ENCODE results near the gene MYOZ2. TPM values are rescaled to one million over a fixed set of nuclear protein-coding genes. Genes with fewer than 3 reads are reported as not detected.

The MYOZ2 gene
- total RNA-seq, 5 donors from 2014 or later (not counting 1 experiment from before 2014, with no cell fraction given) = not detected

- H3K4me1 ChIP-seq (ENCODE audit: control insufficient read depth in 1 of 2, extremely low read depth in 1 of 2, insufficient read depth in 2 of 2, low read length in 2 of 2) = peaks cover 3 to 8% of the 10 kb centered on the region in 2 experiments
- ATAC-seq (replicated peaks in 1 of 4) (no peak), DNase-seq (no peak)
- Mint-ChIP-seq H3K4me3 (no peak overlapping the region), H3K27ac (peak overlapping the region in 1 of 2 donors; percentile 4), H3K9me3 (no peaks in the 10 kb centered on the region), H3K36me3 (no peaks in the 10 kb centered on the region), H3K4me1 (peaks cover 35 to 39% (median 35%) of the 10 kb centered on the region in 3 donors), H3K27me3 (no peaks in the 10 kb centered on the region)
- ChIA-PET POLR2A (no interaction called here), CTCF (interaction anchor here in 1 of 2 donors (0.6 kb wide), 1 partner anchor 43 kb away, joined by 3 read pairs; no protein-coding TSS in a partner anchor)
- H3K9me3 ChIP-seq = no peaks in the 10 kb centered on the region
- no peaks in the 10 kb centered on the region for H3K36me3 ChIP-seq (ENCODE audit: control insufficient read depth in 2 of 2, extremely low read depth in 1 of 2, insufficient read depth in 1 of 2, low read length in 1 of 2)
- no peak overlapping the region for H3K27ac ChIP-seq (ENCODE audit: low read length)
- WGBS (ENCODE audit: insufficient coverage) = no CpG with 5 or more reads among the region's 1 CpG
- no peaks in the 10 kb centered on the region for H3K27me3 ChIP-seq (replicated peaks in 1 of 2; ENCODE audit: control insufficient read depth in 2 of 2, extremely low read depth in 1 of 2, insufficient read depth in 2 of 2, low read length in 1 of 2)
- H3K4me3 ChIP-seq (ENCODE audit: control insufficient read depth in 1 of 2, extremely low read depth in 1 of 2, low read length in 1 of 2) = no peak overlapping the region
Observed at GRCh38 chr4:119209586-119209985, 74.0 kb downstream of the MYOZ2 start.

GRCh38 chr4:119210775-119211174, 75.1 kb downstream of the MYOZ2 start:
- H3K27ac Mint-ChIP-seq = no peak overlapping the region
- ATAC-seq (replicated peaks in 1 of 4) = no peak
- H3K9me3 ChIP-seq = no peaks in the 10 kb centered on the region
- ChIA-PET POLR2A (no interaction called here), CTCF (no interaction called here)
- H3K27me3 ChIP-seq (replicated peaks in 1 of 2; ENCODE audit: control insufficient read depth in 2 of 2, extremely low read depth in 1 of 2, insufficient read depth in 2 of 2, low read length in 1 of 2) = no peaks in the 10 kb centered on the region
- H3K9me3 Mint-ChIP-seq = no peaks in the 10 kb centered on the region
- H3K36me3 ChIP-seq (ENCODE audit: control insufficient read depth in 2 of 2, extremely low read depth in 1 of 2, insufficient read depth in 1 of 2, low read length in 1 of 2) = no peaks in the 10 kb centered on the region
- H3K4me3 Mint-ChIP-seq = peak overlapping the region; percentile 96 to 99 (median 98)
- H3K36me3 Mint-ChIP-seq = no peaks in the 10 kb centered on the region
- H3K4me1 ChIP-seq (ENCODE audit: control insufficient read depth in 1 of 2, extremely low read depth in 1 of 2, insufficient read depth in 2 of 2, low read length in 2 of 2) = peaks cover 3 to 8% of the 10 kb centered on the region in 2 experiments
- DNase-seq = no peak
- H3K27me3 Mint-ChIP-seq = no peaks in the 10 kb centered on the region
- 90% methylated on average over 4 of the region's 4 CpGs for WGBS (ENCODE audit: insufficient coverage)
- H3K27ac ChIP-seq (ENCODE audit: low read length) = no peak overlapping the region
- H3K4me1 Mint-ChIP-seq = peaks cover 39 to 43% (median 39%) of the 10 kb centered on the region in 3 donors
- no peak overlapping the region for H3K4me3 ChIP-seq (ENCODE audit: control insufficient read depth in 1 of 2, extremely low read depth in 1 of 2, low read length in 1 of 2)

- Histone ChIP-seq H3K4me3 (ENCODE audit: control insufficient read depth in 1 of 2, extremely low read depth in 1 of 2, low read length in 1 of 2) (peak overlapping the region; percentile 76 to 80), H3K9me3 (no peaks in the 10 kb centered on the region), H3K27ac (ENCODE audit: low read length) (peak overlapping the region; percentile 65), H3K36me3 (ENCODE audit: control insufficient read depth in 2 of 2, extremely low read depth in 1 of 2, insufficient read depth in 1 of 2, low read length in 1 of 2) (no peaks in the 10 kb centered on the region), H3K27me3 (replicated peaks in 1 of 2; ENCODE audit: control insufficient read depth in 2 of 2, extremely low read depth in 1 of 2, insufficient read depth in 2 of 2, low read length in 1 of 2) (no peaks in the 10 kb centered on the region), H3K4me1 (ENCODE audit: control insufficient read depth in 1 of 2, extremely low read depth in 1 of 2, insufficient read depth in 2 of 2, low read length in 2 of 2) (peaks cover 3 to 8% of the 10 kb centered on the region in 2 experiments)
- ChIA-PET POLR2A (interaction anchor here (0.5 to 1.0 kb wide), 3 partner anchors 232 to 269 kb away, joined by 3 read pairs; no protein-coding TSS in a partner anchor), CTCF (interaction anchor here in 1 of 2 donors (1.5 kb wide), 1 partner anchor 75 kb away, joined by 3 read pairs; no protein-coding TSS in a partner anchor)
- no peak for DNase-seq
- H3K9me3 Mint-ChIP-seq = no peaks in the 10 kb centered on the region
- peak overlapping the region; percentile 96 to 98 for H3K27ac Mint-ChIP-seq
- 0% methylated on average over 12 of the region's 12 CpGs for WGBS (ENCODE audit: insufficient coverage)
- no peaks in the 10 kb centered on the region for H3K27me3 Mint-ChIP-seq
- ATAC-seq (replicated peaks in 1 of 4) = peak; percentile 30 to 41 (median 36)
- peaks cover 39 to 43% (median 43%) of the 10 kb centered on the region in 3 donors for H3K4me1 Mint-ChIP-seq
- peak overlapping the region; percentile 96 to 99 (median 98) for H3K4me3 Mint-ChIP-seq
- H3K36me3 Mint-ChIP-seq = no peaks in the 10 kb centered on the region
Observed at GRCh38 chr4:119211867-119212233, 76.2 kb downstream of the MYOZ2 start.

GRCh38 chr4:119212234-119212963, 76.8 kb downstream of the MYOZ2 start, which contains the start of gene USP53:
USP53 (plus strand) TSS chr4:119212713; CDS start chr4:119239760, 27,047 bp downstream.
- H3K4me1 Mint-ChIP-seq = peaks cover 41 to 48% (median 47%) of the 10 kb centered on the region in 3 donors
- ChIA-PET CTCF (interaction anchor here in 1 of 2 donors (1.2 to 1.5 kb wide), 3 partner anchors 30 to 86 kb away, joined by 3 to 5 read pairs (median 3); no protein-coding TSS in a partner anchor), POLR2A (interaction anchor here in 1 of 2 donors (0.6 to 1.0 kb wide), 4 partner anchors 18 to 242 kb away, joined by 3 to 7 read pairs (median 4); no protein-coding TSS in a partner anchor)
- H3K27me3 ChIP-seq (replicated peaks in 1 of 2; ENCODE audit: control insufficient read depth in 2 of 2, extremely low read depth in 1 of 2, insufficient read depth in 2 of 2, low read length in 1 of 2) = no peaks in the 10 kb centered on the region
- peaks cover 0 to under 1% of the 10 kb centered on the region in 2 donors for H3K36me3 ChIP-seq (ENCODE audit: control insufficient read depth in 2 of 2, extremely low read depth in 1 of 2, insufficient read depth in 1 of 2, low read length in 1 of 2)
- H3K9me3 Mint-ChIP-seq = no peaks in the 10 kb centered on the region
- no peaks in the 10 kb centered on the region for H3K9me3 ChIP-seq
- H3K4me1 ChIP-seq (ENCODE audit: control insufficient read depth in 1 of 2, extremely low read depth in 1 of 2, insufficient read depth in 2 of 2, low read length in 2 of 2) = peaks cover 3 to 8% of the 10 kb centered on the region in 2 experiments
- peak within 1 kb of the TSS; percentile 65 for H3K27ac ChIP-seq (ENCODE audit: low read length)
- peak; percentile 92 to 97 (median 94) for ATAC-seq (replicated peaks in 1 of 4)
- peaks cover 3% of the 10 kb centered on the region for H3K36me3 Mint-ChIP-seq
- peak within 1 kb of the TSS; percentile 96 to 99 (median 98) for H3K4me3 Mint-ChIP-seq
- H3K27ac Mint-ChIP-seq = peak within 1 kb of the TSS; percentile 96 to 98
- DNase-seq = peak; percentile 93 to 98 (median 96)
- peak within 1 kb of the TSS; percentile 76 to 80 for H3K4me3 ChIP-seq (ENCODE audit: control insufficient read depth in 1 of 2, extremely low read depth in 1 of 2, low read length in 1 of 2)
- WGBS (ENCODE audit: insufficient coverage) = under 1% methylated on average over 55 of the region's 55 CpGs
- H3K27me3 Mint-ChIP-seq = no peaks in the 10 kb centered on the region

- Histone ChIP-seq H3K9me3 (no peaks in the 10 kb centered on the region), H3K27ac (ENCODE audit: low read length) (peak overlapping the region; percentile 65), H3K4me3 (ENCODE audit: control insufficient read depth in 1 of 2, extremely low read depth in 1 of 2, low read length in 1 of 2) (peak overlapping the region; percentile 76 to 80), H3K27me3 (replicated peaks in 1 of 2; ENCODE audit: control insufficient read depth in 2 of 2, extremely low read depth in 1 of 2, insufficient read depth in 2 of 2, low read length in 1 of 2) (no peaks in the 10 kb centered on the region), H3K4me1 (ENCODE audit: control insufficient read depth in 1 of 2, extremely low read depth in 1 of 2, insufficient read depth in 2 of 2, low read length in 2 of 2) (peaks cover 3 to 8% of the 10 kb centered on the region in 2 experiments), H3K36me3 (ENCODE audit: control insufficient read depth in 2 of 2, extremely low read depth in 1 of 2, insufficient read depth in 1 of 2, low read length in 1 of 2) (peaks cover 0 to 7% of the 10 kb centered on the region in 2 donors)
- Mint-ChIP-seq H3K9me3 (no peaks in the 10 kb centered on the region), H3K36me3 (peaks cover 10% of the 10 kb centered on the region), H3K27me3 (no peaks in the 10 kb centered on the region), H3K4me3 (peak overlapping the region; percentile 96 to 99 (median 98)), H3K4me1 (peaks cover 43 to 55% (median 54%) of the 10 kb centered on the region in 3 donors), H3K27ac (peak overlapping the region; percentile 96 to 98)
- peak in 30 of 35 experiments; percentile 5 to 63 (median 30) for DNase-seq
- ChIA-PET CTCF (interaction anchor here in 1 of 2 donors (1.2 to 1.5 kb wide), 3 partner anchors 30 to 85 kb away, joined by 3 to 5 read pairs (median 3); no protein-coding TSS in a partner anchor), POLR2A (interaction anchor here in 1 of 2 donors (0.6 to 1.0 kb wide), 4 partner anchors 19 to 241 kb away, joined by 3 to 7 read pairs (median 4); no protein-coding TSS in a partner anchor)
- 0% methylated on average over 16 of the region's 24 CpGs for WGBS (ENCODE audit: insufficient coverage)
- peak; percentile 31 to 49 (median 40) for ATAC-seq (replicated peaks in 1 of 4)
Observed at GRCh38 chr4:119212964-119213606, 77.5 kb downstream of the MYOZ2 start.

GRCh38 chr4:119218093-119218492, 82.5 kb downstream of the MYOZ2 start:
- Histone ChIP-seq H3K27ac (ENCODE audit: low read length) (no peak overlapping the region), H3K27me3 (replicated peaks in 1 of 2; ENCODE audit: control insufficient read depth in 2 of 2, extremely low read depth in 1 of 2, insufficient read depth in 2 of 2, low read length in 1 of 2) (no peaks in the 10 kb centered on the region), H3K9me3 (no peaks in the 10 kb centered on the region), H3K36me3 (ENCODE audit: control insufficient read depth in 2 of 2, extremely low read depth in 1 of 2, insufficient read depth in 1 of 2, low read length in 1 of 2) (peaks cover 0 to 17% of the 10 kb centered on the region in 2 donors), H3K4me3 (ENCODE audit: control insufficient read depth in 1 of 2, extremely low read depth in 1 of 2, low read length in 1 of 2) (no peak overlapping the region), H3K4me1 (ENCODE audit: control insufficient read depth in 1 of 2, extremely low read depth in 1 of 2, insufficient read depth in 2 of 2, low read length in 2 of 2) (peaks cover 3 to 5% of the 10 kb centered on the region in 2 experiments)
- H3K27ac Mint-ChIP-seq = peak overlapping the region in 1 of 2 donors; percentile 3
- H3K4me3 Mint-ChIP-seq = no peak overlapping the region
- DNase-seq = no peak
- no peak for ATAC-seq (replicated peaks in 1 of 4)
- peaks cover 20 to 37% (median 30%) of the 10 kb centered on the region in 3 donors for H3K4me1 Mint-ChIP-seq
- H3K27me3 Mint-ChIP-seq = no peaks in the 10 kb centered on the region
- peaks cover 0 to 5% (median 0%) of the 10 kb centered on the region in 3 donors for H3K9me3 Mint-ChIP-seq
- WGBS (ENCODE audit: insufficient coverage) = no CpG with 5 or more reads among the region's 1 CpG
- CTCF ChIA-PET = no interaction called here
- POLR2A ChIA-PET = no interaction called here
- peaks cover 38% of the 10 kb centered on the region for H3K36me3 Mint-ChIP-seq

Data from T-cell (primary cell).